Activated CD4-positive, alpha-beta memory T cell treated with anti-CD3 and anti-CD28 coated beads, Interleukin-2, amount 10 ng/mL, durations not matched to agents 7 days and 5 days (primary cell): Measurements from ENCODE around the gene EDDM3A. TPM values are rescaled to one million over a fixed set of nuclear protein-coding genes. Genes with fewer than 3 reads are reported as not detected.
"Not testable (repeated sequence)": the region's sequence is repeated elsewhere in the genome, so short reads cannot be mapped to it uniquely, and the experiment has no call there.

Experiments
- CTCF ChIA-PET: fragments of 350-600 bp; sonication (Branson Sonifier 250); formaldehyde crosslinking; loops from one replicate; lab custom pipeline; 2021; ENCODE audit warnings: antibody characterized with exemption, inconsistent platforms; lab: Charles Lee
- POLR2A ChIA-PET: fragments of 350-600 bp; sonication (Branson Sonifier 250); formaldehyde crosslinking; loops from one replicate; lab custom pipeline; 2021; ENCODE audit warnings: antibody characterized with exemption; lab: Charles Lee
- DNase-seq: peaks from one replicate; pipeline ENCODE4 v3.0.0-alpha.2; 2020
- H3K27ac Mint-ChIP-seq: one replicate; pipeline ENCODE4 v1.8.0; 2021; ENCODE audit warnings: mild to moderate bottlenecking, mixed read lengths
- H3K27me3 Mint-ChIP-seq: one replicate; pipeline ENCODE4 v1.8.0; 2021; ENCODE audit warnings: mixed read lengths
- H3K36me3 Mint-ChIP-seq: one replicate; pipeline ENCODE4 v1.8.0; 2021; ENCODE audit warnings: low read depth, mixed read lengths
- H3K4me1 Mint-ChIP-seq: one replicate; pipeline ENCODE4 v1.8.0; 2021; ENCODE audit warnings: mixed read lengths
- H3K4me3 Mint-ChIP-seq: one replicate; pipeline ENCODE4 v1.8.0; 2021; ENCODE audit warnings: mild to moderate bottlenecking, mixed read lengths
- H3K9me3 Mint-ChIP-seq: one replicate; pipeline ENCODE4 v1.8.0; 2021; ENCODE audit warnings: mixed read lengths
- total RNA-seq, 2 experiments: library from RNA; stranded (reverse); gene quantifications; one replicate each; pipeline ENCODE4 v1.2.3, GENCODE V29; 2021

Gene EDDM3A, protein sequence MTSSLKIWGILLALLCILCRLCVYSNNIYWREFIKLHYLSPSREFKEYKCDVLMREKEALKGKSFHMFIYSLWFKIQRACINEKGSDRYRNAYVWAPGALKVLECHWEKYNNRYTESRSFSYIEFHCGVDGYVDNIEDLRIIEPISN
- not detected for total RNA-seq

- DNase-seq: no peak
- Mint-ChIP-seq H3K4me3 (no peak within 1 kb of the TSS), H3K27ac (no peak within 1 kb of the TSS), H3K36me3 (no peaks in the 10 kb centered on the region), H3K4me1 (peaks cover 16% of the 10 kb centered on the region), H3K27me3 (no peaks in the 10 kb centered on the region), H3K9me3 (no peaks in the 10 kb centered on the region)
- ChIA-PET POLR2A (no interaction called here), CTCF (interaction anchor here (1.3 kb wide), 1 partner anchor 15 kb away, joined by 7 read pairs; no protein-coding TSS in a partner anchor)
Observed at GRCh38 chr14:20745571-20746358, at the start of gene EDDM3A. EDDM3A (plus strand) TSS chr14:20745887; CDS start chr14:20747581, 1,694 bp downstream.

DNA sequence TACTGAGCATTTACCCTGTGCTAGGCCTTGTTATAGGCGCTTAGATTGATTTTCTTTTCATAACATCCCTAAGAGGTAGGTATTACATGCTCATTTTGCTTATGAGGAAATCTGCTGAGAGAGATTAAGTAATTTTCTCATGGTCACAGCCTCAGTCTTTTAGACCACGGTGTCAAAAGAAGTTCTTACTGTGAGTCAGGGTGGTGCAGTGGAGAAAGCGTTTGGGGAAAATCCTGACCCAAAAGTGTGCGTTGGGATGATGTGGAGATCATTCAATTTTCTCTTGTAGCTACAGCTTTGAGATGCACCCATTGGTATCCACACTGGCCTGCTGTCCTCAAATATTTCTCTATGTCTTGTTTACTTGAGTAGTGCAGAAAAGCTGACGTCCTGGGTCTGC lies 48.9 kb upstream of the EDDM3A start:
- H3K9me3 Mint-ChIP-seq: no peaks in the 10 kb centered on the region
- H3K36me3 Mint-ChIP-seq: no peaks in the 10 kb centered on the region
- DNase-seq: no peak
- H3K27me3 Mint-ChIP-seq: peaks cover 1% of the 10 kb centered on the region
- H3K4me3 Mint-ChIP-seq: no peak overlapping the region
- ChIA-PET POLR2A (no interaction called here), CTCF (interaction anchor here (0.8 to 3.4 kb wide), 14 partner anchors 10 to 274 kb away, joined by 3 to 24 read pairs (median 4); partner anchors contain the start of gene RNASE4)
- no peak overlapping the region for H3K27ac Mint-ChIP-seq
- H3K4me1 Mint-ChIP-seq: peaks cover 23% of the 10 kb centered on the region

GRCh38 chr14:20697273-20698017 lies 48.2 kb upstream of the EDDM3A start:
- ChIA-PET CTCF (interaction anchor here (0.8 to 3.4 kb wide), 17 partner anchors 9 to 274 kb away, joined by 3 to 24 read pairs (median 4); partner anchors contain the start of gene RNASE4), POLR2A (interaction anchor here (1.0 kb wide), 1 partner anchor 16 kb away, joined by 3 read pairs; no protein-coding TSS in a partner anchor)
- peak; percentile 74 for DNase-seq
- peaks cover 1% of the 10 kb centered on the region for H3K27me3 Mint-ChIP-seq
- no peaks in the 10 kb centered on the region for H3K9me3 Mint-ChIP-seq
- no peak overlapping the region for H3K4me3 Mint-ChIP-seq
- no peaks in the 10 kb centered on the region for H3K36me3 Mint-ChIP-seq
- no peak overlapping the region for H3K27ac Mint-ChIP-seq
- peaks cover 18% of the 10 kb centered on the region for H3K4me1 Mint-ChIP-seq

GRCh38 chr14:20698018-20698329 lies 47.7 kb upstream of the EDDM3A start:
- DNase-seq: no peak
- ChIA-PET CTCF (interaction anchor here (0.9 to 1.2 kb wide), 6 partner anchors 10 to 273 kb away, joined by 3 to 5 read pairs (median 4); no protein-coding TSS in a partner anchor), POLR2A (interaction anchor here (1.0 kb wide), 1 partner anchor 16 kb away, joined by 3 read pairs; no protein-coding TSS in a partner anchor)
- Mint-ChIP-seq H3K36me3 (no peaks in the 10 kb centered on the region), H3K4me3 (no peak overlapping the region), H3K27me3 (peaks cover 1% of the 10 kb centered on the region), H3K4me1 (peaks cover 15% of the 10 kb centered on the region), H3K9me3 (no peaks in the 10 kb centered on the region), H3K27ac (no peak overlapping the region)

DNA sequence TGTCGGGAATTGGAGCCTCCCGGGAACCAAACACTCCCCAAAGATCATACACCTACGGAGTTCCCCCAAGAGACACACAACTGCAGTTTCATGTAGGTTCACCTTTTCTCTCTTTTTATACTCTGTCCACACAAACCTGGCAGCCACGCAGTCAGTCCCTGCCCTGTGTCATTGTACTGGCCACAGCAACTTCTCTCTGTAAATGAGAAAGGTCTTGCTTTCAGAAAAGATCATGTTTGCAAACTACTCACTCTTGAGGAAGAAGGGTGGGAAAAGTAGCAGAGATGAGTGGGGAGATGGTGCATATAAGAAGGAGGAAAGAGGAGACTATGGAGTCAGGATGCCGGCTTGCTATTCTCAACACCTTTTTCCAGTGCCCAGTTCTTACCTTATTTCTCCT lies 46.8 kb upstream of the EDDM3A start:
- ChIA-PET POLR2A (no interaction called here), CTCF (interaction anchor here (0.9 to 1.2 kb wide), 5 partner anchors 156 to 272 kb away, joined by 3 to 5 read pairs (median 3); no protein-coding TSS in a partner anchor)
- Mint-ChIP-seq H3K4me3 (no peak overlapping the region), H3K9me3 (no peaks in the 10 kb centered on the region), H3K27me3 (peaks cover 1% of the 10 kb centered on the region), H3K4me1 (peaks cover 9% of the 10 kb centered on the region), H3K36me3 (no peaks in the 10 kb centered on the region), H3K27ac (no peak overlapping the region)
- DNase-seq: no peak

GRCh38 chr14:20699931-20700330 lies 45.8 kb upstream of the EDDM3A start:
- POLR2A ChIA-PET: no interaction called here
- Mint-ChIP-seq H3K4me3 (no peak overlapping the region), H3K4me1 (peaks cover 8% of the 10 kb centered on the region), H3K36me3 (no peaks in the 10 kb centered on the region), H3K9me3 (no peaks in the 10 kb centered on the region), H3K27ac (no peak overlapping the region), H3K27me3 (peaks cover 1% of the 10 kb centered on the region)
- DNase-seq: no peak
- CTCF ChIA-PET: interaction anchor here (0.6 to 1.9 kb wide), 6 partner anchors 14 to 389 kb away, joined by 3 to 10 read pairs (median 3); no protein-coding TSS in a partner anchor

- H3K4me3 Mint-ChIP-seq, H3K9me3 Mint-ChIP-seq, H3K27ac Mint-ChIP-seq, H3K4me1 Mint-ChIP-seq, H3K27me3 Mint-ChIP-seq, DNase-seq, H3K36me3 Mint-ChIP-seq, POLR2A ChIA-PET: not testable (repeated sequence)
- CTCF ChIA-PET: interaction anchor here (1.9 kb wide), 1 partner anchor 157 kb away, joined by 9 read pairs; no protein-coding TSS in a partner anchor
Observed at GRCh38 chr14:20700965-20701364, 44.7 kb upstream of the EDDM3A start.

DNA sequence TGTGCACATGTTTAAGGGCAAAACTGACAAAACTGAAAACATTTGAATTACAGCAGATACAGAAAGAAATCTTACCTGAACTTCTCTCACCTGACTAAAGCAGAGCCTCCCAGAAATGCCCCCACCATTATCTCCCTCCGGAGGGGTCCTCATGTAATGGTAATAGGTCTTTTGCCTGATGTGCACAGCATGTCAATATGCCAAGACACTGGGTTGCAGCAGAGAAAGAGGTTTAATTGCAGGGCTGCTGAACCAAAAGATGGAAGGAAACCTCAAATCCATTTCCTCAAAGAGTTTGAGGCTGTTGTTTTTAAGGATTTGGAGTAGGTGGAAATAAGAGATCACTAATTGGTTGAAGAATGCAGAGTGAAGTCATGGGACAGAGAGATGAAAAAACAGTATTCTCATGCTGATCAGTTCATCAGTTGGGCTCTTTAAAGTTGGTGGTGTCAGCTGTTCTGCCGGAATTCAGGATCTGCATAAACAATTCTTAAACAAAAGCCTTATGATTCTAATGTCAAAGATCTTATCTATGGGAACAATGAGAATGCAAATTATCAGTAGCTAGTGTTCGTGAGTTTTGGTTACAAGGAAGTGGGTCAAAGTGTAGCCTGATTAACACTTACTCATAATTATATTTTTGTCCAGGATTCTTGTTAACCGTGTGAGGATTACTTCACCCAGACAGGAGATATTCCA lies 38.9 kb upstream of the EDDM3A start:
- Mint-ChIP-seq H3K36me3 (no peaks in the 10 kb centered on the region), H3K4me3 (no peak overlapping the region), H3K4me1 (no peaks in the 10 kb centered on the region), H3K9me3 (no peaks in the 10 kb centered on the region), H3K27ac (no peak overlapping the region), H3K27me3 (peaks cover 2% of the 10 kb centered on the region)
- no peak for DNase-seq
- ChIA-PET POLR2A (no interaction called here), CTCF (interaction anchor here (1.2 to 1.6 kb wide), 2 partner anchors 10 to 264 kb away, joined by 3 to 5 read pairs; no protein-coding TSS in a partner anchor)

DNA sequence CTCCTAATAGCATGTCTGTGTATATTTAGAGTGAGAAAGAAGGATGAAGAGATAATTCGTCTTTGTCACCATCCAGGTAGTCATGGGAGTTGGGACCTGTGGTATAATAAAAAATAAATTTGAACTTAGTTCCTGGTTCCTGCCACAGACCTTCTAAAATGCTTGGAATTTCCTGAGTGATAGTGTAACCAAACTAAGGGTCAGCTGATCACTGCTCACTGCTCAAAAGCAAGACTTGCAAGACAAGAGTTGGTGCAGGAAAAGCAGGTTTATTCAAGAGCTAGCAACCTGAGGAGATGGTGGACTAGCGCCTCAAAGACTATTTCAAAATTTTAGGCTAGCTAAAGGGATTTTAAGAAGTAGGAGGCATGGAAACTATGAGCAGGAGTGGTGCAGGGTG lies 38.1 kb upstream of the EDDM3A start:
- CTCF ChIA-PET: interaction anchor here (0.9 to 1.6 kb wide), 2 partner anchors 9 to 11 kb away, joined by 4 to 5 read pairs; no protein-coding TSS in a partner anchor
- H3K27ac Mint-ChIP-seq: no peak overlapping the region
- H3K4me1 Mint-ChIP-seq: no peaks in the 10 kb centered on the region
- no peak overlapping the region for H3K4me3 Mint-ChIP-seq
- no peaks in the 10 kb centered on the region for H3K9me3 Mint-ChIP-seq
- no peak for DNase-seq
- H3K36me3 Mint-ChIP-seq: no peaks in the 10 kb centered on the region
- H3K27me3 Mint-ChIP-seq: peaks cover 2% of the 10 kb centered on the region
- POLR2A ChIA-PET: no interaction called here

GRCh38 chr14:20711261-20711660 lies 34.4 kb upstream of the EDDM3A start:
- no peak overlapping the region for H3K27ac Mint-ChIP-seq
- no peaks in the 10 kb centered on the region for H3K4me1 Mint-ChIP-seq
- no peaks in the 10 kb centered on the region for H3K36me3 Mint-ChIP-seq
- peaks cover 5% of the 10 kb centered on the region for H3K27me3 Mint-ChIP-seq
- H3K9me3 Mint-ChIP-seq: no peaks in the 10 kb centered on the region
- no peak overlapping the region for H3K4me3 Mint-ChIP-seq
- CTCF ChIA-PET: no interaction called here
- POLR2A ChIA-PET: no interaction called here
- no peak for DNase-seq

DNA sequence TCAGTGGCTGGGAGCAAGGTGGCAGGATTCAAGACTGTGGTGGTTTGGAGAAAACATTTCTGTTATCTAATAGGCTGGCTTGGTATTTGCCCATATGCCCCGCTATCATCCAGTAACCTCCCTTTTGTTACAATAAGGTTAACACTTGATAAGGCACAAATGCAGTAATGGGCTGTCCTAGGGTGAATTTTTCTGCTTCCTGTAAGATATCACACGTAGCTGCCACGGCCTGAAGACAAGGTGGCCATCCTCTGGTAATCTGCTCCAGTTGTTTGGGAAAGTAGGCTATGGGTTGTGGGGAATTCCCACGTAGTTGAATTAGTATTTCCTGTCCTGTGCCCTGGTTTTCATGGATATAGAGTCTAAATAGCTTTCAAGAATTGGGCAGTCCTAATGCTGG lies 34.0 kb upstream of the EDDM3A start:
- H3K9me3 Mint-ChIP-seq: no peaks in the 10 kb centered on the region
- H3K27me3 Mint-ChIP-seq: peaks cover 5% of the 10 kb centered on the region
- no peak for DNase-seq
- no peaks in the 10 kb centered on the region for H3K4me1 Mint-ChIP-seq
- H3K4me3 Mint-ChIP-seq: no peak overlapping the region
- no peak overlapping the region for H3K27ac Mint-ChIP-seq
- POLR2A ChIA-PET: no interaction called here
- CTCF ChIA-PET: no interaction called here
- H3K36me3 Mint-ChIP-seq: no peaks in the 10 kb centered on the region

GRCh38 chr14:20712904-20713303 lies 32.8 kb upstream of the EDDM3A start:
- Mint-ChIP-seq H3K27ac (no peak overlapping the region), H3K4me3 (no peak overlapping the region), H3K4me1 (no peaks in the 10 kb centered on the region), H3K9me3 (no peaks in the 10 kb centered on the region), H3K27me3 (peaks cover 7% of the 10 kb centered on the region), H3K36me3 (no peaks in the 10 kb centered on the region)
- ChIA-PET POLR2A (no interaction called here), CTCF (interaction anchor here (1.2 kb wide), 1 partner anchor 13 kb away, joined by 3 read pairs; no protein-coding TSS in a partner anchor)
- DNase-seq: no peak
